Dermis lymphatic vessel endothelial cell (primary cell): Measurements from ENCODE around the gene PPFIA4. TPM values are rescaled to one million over a fixed set of nuclear protein-coding genes. Genes with fewer than 3 reads are reported as not detected.

Source experiments
- total RNA-seq: library from RNA; depleted of rRNA; stranded (reverse); fragments of >200 nt; gene quantifications from 2 replicates; pipeline ENCODE4 v1.2.1, GENCODE V29; 2014

The PPFIA4 gene
- 0.11 and 0.17 TPM in 2 replicates for total RNA-seq

DNA sequence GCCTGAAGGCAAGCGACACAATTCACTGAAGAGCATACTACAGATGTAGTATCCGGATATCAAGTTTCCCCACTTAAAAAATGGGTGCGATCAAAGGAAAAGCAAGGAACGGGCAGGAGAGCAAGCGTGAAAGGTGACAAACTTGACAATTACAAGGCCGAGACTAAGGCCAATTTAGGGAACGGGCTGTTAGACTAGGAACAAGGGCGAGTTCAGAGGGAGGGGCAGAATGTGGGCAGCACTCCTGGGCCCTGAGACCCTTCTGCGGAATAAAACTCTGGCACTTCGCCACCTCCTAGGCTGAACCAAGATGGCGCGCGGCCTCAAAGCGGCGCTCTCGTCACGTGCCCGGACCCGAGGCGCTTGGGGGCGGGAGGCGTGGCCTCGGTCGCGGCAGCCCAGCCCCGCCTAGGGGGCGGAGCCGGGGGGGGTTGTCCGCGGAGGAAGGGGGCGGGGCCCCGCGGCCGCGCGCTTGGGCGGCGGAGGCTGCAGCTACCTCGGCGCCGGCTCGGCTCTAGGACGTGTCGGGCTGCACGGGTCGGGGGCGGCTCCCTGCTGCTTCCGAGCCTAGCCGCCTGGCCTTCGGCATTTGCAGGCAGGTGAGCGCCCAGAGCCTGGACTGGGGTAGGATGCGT is at the start of gene PPFIA4:
Gene PPFIA4, plus strand, starts transcription at position 461 of the 635 bp plus-strand sequence. CDS start 12,518 bp downstream, outside the sequence.

DNA sequence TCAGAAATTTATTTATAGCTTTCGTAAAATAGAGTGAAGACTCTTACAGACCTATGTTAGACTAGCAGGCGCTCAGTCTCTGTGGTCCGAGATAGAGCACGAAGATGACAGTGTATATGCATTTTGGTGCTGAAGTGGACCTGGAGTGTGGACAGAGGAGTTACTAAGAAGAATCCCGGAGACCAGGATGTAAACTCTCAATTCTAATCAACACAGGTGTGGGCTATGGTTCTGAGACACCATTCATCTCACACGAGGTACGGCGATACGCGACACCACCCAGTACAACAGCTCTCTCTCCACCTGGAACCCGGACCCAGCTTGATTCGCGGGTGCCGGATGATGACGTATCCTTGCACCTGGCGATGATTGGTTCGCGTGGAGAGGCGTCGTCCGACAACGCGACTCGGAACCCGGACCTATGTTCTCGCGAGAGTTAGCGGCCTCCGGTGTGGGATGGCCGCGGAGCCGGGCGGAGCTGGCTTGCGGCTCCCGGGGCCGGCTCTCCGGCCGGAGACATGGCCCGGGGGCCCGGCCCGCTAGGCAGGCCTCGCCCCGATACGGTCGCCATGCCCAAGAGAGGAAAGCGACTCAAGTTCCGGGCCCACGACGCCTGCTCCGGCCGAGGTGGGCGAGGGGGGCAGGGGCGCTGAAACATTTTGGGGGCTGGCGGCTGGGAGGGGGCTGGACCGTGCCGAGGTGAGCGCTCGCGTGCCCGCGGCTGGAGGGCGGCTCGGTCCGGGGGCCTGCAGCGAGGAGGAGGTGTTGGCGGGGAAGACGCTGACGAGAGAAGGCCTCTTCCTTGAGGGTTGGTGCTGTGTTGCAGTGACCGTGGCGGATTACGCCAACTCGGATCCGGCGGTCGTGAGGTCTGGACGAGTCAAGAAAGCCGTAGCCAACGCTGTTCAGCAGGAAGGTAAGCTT is 19.1 kb upstream of the PPFIA4 start, which contains the start of gene TMEM183A:
Gene TMEM183A, plus strand, starts transcription at position 427 of the 924 bp plus-strand sequence. Its CDS starts 92 bp downstream, at position 519.

DNA sequence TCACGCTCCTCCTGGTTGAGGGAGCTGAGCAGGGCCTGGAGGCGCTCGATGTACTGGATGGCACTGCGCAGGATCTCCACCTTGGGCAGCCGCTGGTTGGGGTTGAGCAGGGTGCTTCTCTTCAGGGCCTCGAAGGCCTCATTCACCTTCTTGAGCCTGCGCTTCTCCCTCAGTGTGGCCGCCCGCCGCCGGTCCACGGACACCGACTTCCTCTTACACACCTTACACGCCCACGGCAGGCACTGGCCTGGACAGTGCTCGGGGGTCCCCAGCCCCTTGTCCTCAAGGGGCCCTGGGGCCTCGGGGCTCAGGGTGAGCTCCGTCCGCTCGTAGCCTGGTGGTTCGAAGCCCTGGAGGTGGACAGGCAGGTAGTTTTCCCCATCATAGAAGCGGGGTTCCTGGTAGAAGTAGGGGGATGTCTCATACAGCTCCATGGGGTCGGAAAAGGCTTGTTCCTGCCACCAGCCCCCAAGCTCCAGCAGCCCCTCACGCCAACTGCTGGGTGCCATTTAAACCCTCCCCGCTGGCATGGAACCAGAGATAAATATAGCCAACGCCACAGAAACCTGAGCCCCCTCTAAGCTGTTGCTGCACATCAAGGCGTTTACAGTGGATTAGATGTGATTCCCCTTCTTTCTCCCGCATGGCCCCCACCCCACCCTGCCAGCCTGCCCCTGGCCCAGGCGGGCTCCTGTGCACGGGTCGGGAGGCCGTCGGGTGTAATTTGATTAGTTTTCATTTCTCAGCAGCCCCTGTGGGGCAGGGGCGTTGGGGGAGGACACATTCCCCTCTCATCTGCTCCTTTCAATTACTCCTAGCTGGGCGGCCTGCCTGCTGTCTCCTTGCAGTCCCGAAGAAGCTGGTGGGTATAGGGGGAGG is 59.5 kb downstream of the PPFIA4 start, which contains the start of gene MYOG:
Gene MYOG, minus strand, starts transcription at position 485 of the 879 bp plus-strand sequence. Its CDS starts 51 bp downstream, at position 434.

DNA sequence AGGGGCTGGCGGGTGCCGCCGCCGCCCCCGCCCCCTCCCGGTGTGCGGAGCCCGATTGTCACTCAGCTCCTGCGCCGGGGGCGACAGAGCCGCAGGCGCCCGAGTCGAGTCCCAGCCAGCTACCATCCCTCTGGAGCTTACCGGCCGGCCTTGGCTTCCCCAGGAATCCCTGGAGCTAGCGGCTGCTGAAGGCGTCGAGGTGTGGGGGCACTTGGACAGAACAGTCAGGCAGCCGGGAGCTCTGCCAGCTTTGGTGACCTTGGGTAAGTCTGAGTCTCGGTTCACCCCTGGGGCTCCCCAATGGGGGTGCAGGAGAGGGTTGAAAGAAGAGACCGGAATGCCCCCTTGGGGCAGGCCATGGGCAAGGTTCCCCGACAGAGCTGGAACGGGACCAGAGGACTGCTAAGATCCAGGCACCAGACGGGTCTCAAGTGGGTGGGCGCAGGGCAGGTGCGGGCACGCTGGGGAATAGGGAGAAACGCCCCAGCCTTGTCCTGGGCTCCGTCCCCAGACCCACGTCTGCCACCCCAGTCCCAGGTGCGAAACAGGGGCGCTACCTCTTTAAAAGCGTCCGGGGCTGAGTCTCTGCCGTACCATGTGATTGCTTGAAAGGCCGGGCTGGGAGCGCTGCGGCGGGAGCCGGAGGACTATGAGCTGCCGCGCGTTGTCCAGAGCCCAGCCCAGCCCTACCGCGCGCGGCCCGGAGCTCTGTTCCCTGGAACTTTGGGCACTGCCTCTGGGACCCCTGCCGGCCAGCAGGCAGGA is 101.6 kb downstream of the PPFIA4 start, which contains the start of gene ADORA1:
Gene ADORA1, plus strand, starts transcription at position 61 of the 765 bp plus-strand sequence. CDS start 1,116 bp downstream, outside the sequence.

Other genes starting within 250 kb of the PPFIA4 start
- gene KDM5B, start 218.1 kb upstream of the PPFIA4 start, total RNA-seq = 50.5 and 72.0 TPM in 2 replicates
- gene PCAT6, start 215.5 kb upstream of the PPFIA4 start, total RNA-seq = 0.22 TPM in 1 of 2 replicates, not detected in the other
- gene RABIF, start 137.3 kb upstream of the PPFIA4 start, total RNA-seq = 9.0 and 12.0 TPM in 2 replicates
- gene KLHL12, start 99.3 kb upstream of the PPFIA4 start, total RNA-seq = 21.6 and 27.1 TPM in 2 replicates
- 88.4 and 117 TPM in 2 replicates for gene ADIPOR1, start 68.2 kb upstream of the PPFIA4 start, total RNA-seq
- 31.3 and 37.7 TPM in 2 replicates for gene CYB5R1, start 59.2 kb upstream of the PPFIA4 start, total RNA-seq
- gene TMEM183A, start 19.1 kb upstream of the PPFIA4 start, total RNA-seq = 63.6 and 81.1 TPM in 2 replicates
- gene MYOG, start 59.5 kb downstream of the PPFIA4 start, total RNA-seq = not detected in 2 replicates
- not detected in 2 replicates for gene ADORA1, start 101.2 kb downstream of the PPFIA4 start, total RNA-seq
- not detected in 2 replicates for gene MYBPH, start 149.3 kb downstream of the PPFIA4 start, total RNA-seq
- gene CHI3L1, start 160.2 kb downstream of the PPFIA4 start, total RNA-seq = not detected in 2 replicates
- not detected in 2 replicates for gene CHIT1, start 203.2 kb downstream of the PPFIA4 start, total RNA-seq